Upper lobe of left lung (tissue), 4 donors: ENCODE measurements around the gene PUM1.

Experiments used
- CTCF ChIP-seq, 6 experiments: fragments of 450-650 bp in 4 of 6; fragments of 200-600 bp in 2 of 6; sonication (generic) in 2 of 6; IDR thresholded peaks; one replicate each; pipeline ENCODE4 v1.5.1; 2016 to 2019; ENCODE audit warnings: antibody characterized with exemption in 6 of 6
- POLR2A ChIP-seq, 4 donors: fragments of 450-650 bp; IDR thresholded peaks; one replicate each; pipeline ENCODE4 v1.5.1; 2016 to 2017; ENCODE audit warnings: antibody characterized with exemption in 4 of 4, mild to moderate bottlenecking in 2 of 4

GRCh38 chr1:30889511-30889910 lies 176.0 kb downstream of the PUM1 start:
- TF ChIP-seq CTCF (IDR thresholded peaks at IDR 0.05) (no peak), POLR2A (IDR thresholded peaks at IDR 0.05) (no peak)
